ENCODE measurements around the gene DOCK1. TPM values are rescaled to one million over a fixed set of nuclear protein-coding genes. Genes with fewer than 3 reads are reported as not detected.
"Not testable (repeated sequence)": the region's sequence is repeated elsewhere in the genome, so short reads cannot be mapped to it uniquely, and the experiment has no call there.

Gene DOCK1
- total RNA-seq, 2 experiments from 2014 or later = 0.13 TPM; not detected in 1

DNA sequence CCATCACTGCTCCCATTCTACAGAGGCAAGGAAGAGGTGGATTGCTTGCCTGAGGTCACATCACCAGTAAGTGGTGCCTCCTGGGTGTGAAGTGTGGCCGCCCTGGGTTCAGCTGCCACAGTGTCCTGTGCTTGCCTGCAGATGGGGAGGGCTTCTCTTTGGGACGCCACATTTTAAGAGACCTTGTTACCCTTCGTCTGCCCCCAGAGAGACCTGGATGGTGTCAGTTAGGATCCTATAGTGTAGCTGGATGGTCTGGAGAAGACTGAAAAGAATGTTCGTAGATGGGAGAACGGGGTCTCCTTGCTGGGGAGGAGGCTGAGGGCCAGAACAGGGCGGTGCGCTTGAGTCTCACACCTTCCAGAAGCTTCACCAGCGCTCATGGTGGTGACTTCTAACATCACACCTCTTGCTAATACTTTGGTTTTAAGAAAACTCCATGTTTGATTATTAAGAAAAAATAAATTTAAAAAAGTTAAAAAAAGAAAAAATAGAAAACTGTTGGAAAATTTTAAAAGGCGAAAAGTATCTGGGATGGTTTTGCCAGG lies 2.3 kb downstream of the DOCK1 start:
- DNase-seq = no peak
- Mint-ChIP-seq H3K9me3 (peaks cover 8% of the 10 kb centered on the region), H3K27ac (no peak overlapping the region), H3K4me1 (no peaks in the 10 kb centered on the region), H3K27me3 (peaks cover 18% of the 10 kb centered on the region), H3K36me3 (ENCODE audit: low read depth) (no peaks in the 10 kb centered on the region), H3K4me3 (no peak overlapping the region)
- POLR2A ChIA-PET = no interaction called here
- CTCF ChIA-PET = no interaction called here

DNA sequence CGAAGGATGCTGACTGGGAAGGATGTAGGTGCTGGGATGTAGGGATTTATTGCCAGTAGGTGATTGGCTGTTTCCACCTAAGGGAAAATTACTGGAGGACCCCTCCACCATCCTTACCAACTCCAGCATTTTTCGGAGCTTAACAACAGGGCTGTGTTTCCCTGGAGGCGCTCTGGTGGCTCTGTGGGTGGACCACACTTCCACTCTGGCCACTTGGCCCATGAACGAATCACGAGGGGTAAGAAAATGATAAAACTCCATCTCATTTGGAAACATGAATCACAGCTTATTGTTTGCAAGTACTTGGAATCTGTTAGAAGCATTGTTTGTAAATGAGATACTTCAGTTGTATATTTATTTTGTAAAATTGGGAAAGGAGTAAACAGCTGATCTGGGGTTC lies 3.0 kb downstream of the DOCK1 start:
- Mint-ChIP-seq H3K4me3 (no peak overlapping the region), H3K9me3 (peaks cover 12% of the 10 kb centered on the region), H3K27ac (no peak overlapping the region), H3K4me1 (no peaks in the 10 kb centered on the region), H3K27me3 (peaks cover 18% of the 10 kb centered on the region), H3K36me3 (ENCODE audit: low read depth) (no peaks in the 10 kb centered on the region)
- ChIA-PET POLR2A (no interaction called here), CTCF (no interaction called here)
- no peak for DNase-seq

GRCh38 chr10:126908729-126909128 lies 3.5 kb downstream of the DOCK1 start:
- H3K9me3 Mint-ChIP-seq = peaks cover 15% of the 10 kb centered on the region
- DNase-seq = no peak
- ChIA-PET POLR2A (no interaction called here), CTCF (no interaction called here)
- H3K4me3 Mint-ChIP-seq = no peak overlapping the region
- H3K27me3 Mint-ChIP-seq = peaks cover 14% of the 10 kb centered on the region
- H3K4me1 Mint-ChIP-seq = no peaks in the 10 kb centered on the region
- no peak overlapping the region for H3K27ac Mint-ChIP-seq
- no peaks in the 10 kb centered on the region for H3K36me3 Mint-ChIP-seq (ENCODE audit: low read depth)

GRCh38 chr10:126909147-126909546 lies 3.9 kb downstream of the DOCK1 start:
- CTCF ChIA-PET = no interaction called here
- Mint-ChIP-seq H3K4me1 (no peaks in the 10 kb centered on the region), H3K9me3 (peaks cover 16% of the 10 kb centered on the region), H3K27ac (no peak overlapping the region), H3K36me3 (ENCODE audit: low read depth) (no peaks in the 10 kb centered on the region), H3K27me3 (peaks cover 13% of the 10 kb centered on the region), H3K4me3 (no peak overlapping the region)
- DNase-seq = no peak
- POLR2A ChIA-PET = no interaction called here

- Mint-ChIP-seq H3K4me1 (no peaks in the 10 kb centered on the region), H3K9me3 (peaks cover 20% of the 10 kb centered on the region), H3K4me3 (no peak overlapping the region), H3K27ac (no peak overlapping the region), H3K27me3 (peaks cover 6% of the 10 kb centered on the region), H3K36me3 (ENCODE audit: low read depth) (no peaks in the 10 kb centered on the region)
- CTCF ChIA-PET = no interaction called here
- POLR2A ChIA-PET = no interaction called here
- no peak for DNase-seq
Observed at GRCh38 chr10:126910196-126910595, 5.0 kb downstream of the DOCK1 start.

DNA sequence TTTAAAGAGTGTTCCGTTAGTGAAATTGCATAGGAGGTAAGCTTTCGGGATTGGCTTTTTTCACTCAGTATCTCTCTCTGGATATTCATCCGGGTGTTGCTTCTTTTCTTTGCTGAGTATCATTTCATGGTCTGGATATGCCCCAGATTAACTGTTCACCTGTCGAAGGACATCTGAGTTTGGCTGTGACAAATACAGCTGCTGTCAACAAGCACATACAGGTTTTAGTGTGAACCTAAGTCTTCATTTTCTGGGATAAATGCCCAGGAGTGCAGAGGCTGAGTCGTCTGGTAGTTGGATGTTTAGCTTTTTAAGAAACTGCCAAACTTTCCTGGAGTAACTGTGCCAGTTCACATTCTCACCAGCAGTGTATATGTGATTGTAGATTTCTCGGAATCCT lies 5.6 kb downstream of the DOCK1 start:
- Mint-ChIP-seq H3K4me3 (no peak overlapping the region), H3K36me3 (ENCODE audit: low read depth) (no peaks in the 10 kb centered on the region), H3K27ac (no peak overlapping the region), H3K4me1 (no peaks in the 10 kb centered on the region), H3K27me3 (peaks cover 5% of the 10 kb centered on the region), H3K9me3 (peaks cover 20% of the 10 kb centered on the region)
- POLR2A ChIA-PET = no interaction called here
- DNase-seq = no peak
- CTCF ChIA-PET = no interaction called here

DNA sequence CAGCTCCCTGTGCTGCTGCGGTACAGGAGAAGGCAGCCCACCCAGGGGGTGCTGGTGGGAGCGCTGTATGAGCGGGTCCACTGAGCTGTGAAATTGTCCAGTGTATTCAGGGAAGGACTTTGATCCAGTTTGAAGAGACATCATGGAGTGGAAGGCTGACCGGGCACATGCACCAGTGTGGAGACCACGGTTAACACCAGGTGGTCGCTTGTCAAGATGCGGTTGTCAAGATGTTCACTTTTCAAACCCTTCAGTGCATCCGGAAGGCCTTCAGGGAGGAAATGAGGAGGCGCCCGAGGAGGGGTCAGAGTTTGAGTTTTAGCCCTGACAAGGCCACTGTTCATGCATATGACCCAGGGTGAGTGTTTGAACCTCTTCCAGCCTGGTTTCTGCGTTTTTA lies 6.1 kb downstream of the DOCK1 start:
- CTCF ChIA-PET = no interaction called here
- no peak overlapping the region for H3K27ac Mint-ChIP-seq

DNA sequence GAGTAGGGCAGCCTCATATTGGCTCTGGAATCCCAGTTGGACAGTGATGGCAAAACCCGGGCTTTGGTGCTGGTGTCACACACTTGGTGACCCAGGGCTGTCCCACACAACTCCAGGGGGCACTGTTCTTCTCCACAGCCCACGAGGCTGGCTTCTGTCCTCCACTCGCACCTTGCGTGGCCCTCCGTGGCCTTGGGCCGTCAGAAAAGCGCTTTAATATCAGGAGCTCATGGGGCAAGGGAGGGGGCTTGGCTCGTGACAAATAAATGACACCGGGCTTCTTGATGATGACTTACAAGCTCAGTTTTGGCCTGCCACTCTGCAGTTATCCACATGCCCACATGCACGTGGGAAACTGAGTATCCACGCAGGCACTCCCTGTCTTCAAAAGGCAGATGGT lies 8.1 kb downstream of the DOCK1 start:
- Mint-ChIP-seq H3K27ac (no peak overlapping the region), H3K36me3 (ENCODE audit: low read depth) (no peaks in the 10 kb centered on the region), H3K9me3 (peaks cover 22% of the 10 kb centered on the region), H3K27me3 (no peaks in the 10 kb centered on the region), H3K4me1 (no peaks in the 10 kb centered on the region), H3K4me3 (no peak overlapping the region)
- CTCF ChIA-PET = no interaction called here
- POLR2A ChIA-PET = no interaction called here
- no peak for DNase-seq

More for the DNA sequence above, 6.1 kb downstream of the DOCK1 start:
- DNase-seq = no peak
- Mint-ChIP-seq H3K27me3 (peaks cover 4% of the 10 kb centered on the region), H3K4me3 (no peak overlapping the region), H3K4me1 (no peaks in the 10 kb centered on the region), H3K36me3 (ENCODE audit: low read depth) (no peaks in the 10 kb centered on the region), H3K9me3 (peaks cover 20% of the 10 kb centered on the region)
- POLR2A ChIA-PET = no interaction called here

DNA sequence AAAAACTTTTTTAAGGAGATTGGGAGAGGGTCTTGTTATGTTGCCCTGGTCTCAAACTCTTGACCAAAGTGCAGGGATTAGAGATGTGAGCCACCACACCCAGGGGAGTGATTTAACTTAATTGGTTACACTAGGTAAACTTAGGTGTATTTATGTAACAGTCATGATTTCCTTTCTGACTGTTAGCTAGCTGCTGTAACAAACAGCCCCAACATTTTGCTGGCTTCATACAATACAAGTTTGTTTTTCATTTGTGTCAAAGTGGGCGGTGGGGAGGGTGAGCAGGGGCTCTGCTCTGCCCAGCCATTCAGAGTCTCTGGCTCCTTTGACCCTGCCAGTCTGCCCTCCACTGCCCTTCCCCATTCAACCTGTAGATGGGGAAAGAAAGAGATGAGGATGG lies 9.3 kb downstream of the DOCK1 start:
- Mint-ChIP-seq H3K27ac (no peak overlapping the region), H3K27me3 (no peaks in the 10 kb centered on the region), H3K4me1 (no peaks in the 10 kb centered on the region), H3K9me3 (peaks cover 26% of the 10 kb centered on the region), H3K4me3 (no peak overlapping the region), H3K36me3 (ENCODE audit: low read depth) (no peaks in the 10 kb centered on the region)
- ChIA-PET POLR2A (no interaction called here), CTCF (no interaction called here)
- no peak for DNase-seq

GRCh38 chr10:126916952-126917351 lies 11.7 kb downstream of the DOCK1 start:
- H3K4me1 Mint-ChIP-seq; H3K27ac Mint-ChIP-seq; DNase-seq; POLR2A ChIA-PET; H3K27me3 Mint-ChIP-seq; H3K36me3 Mint-ChIP-seq (ENCODE audit: low read depth); H3K4me3 Mint-ChIP-seq; CTCF ChIA-PET: not testable (repeated sequence)
- peaks cover 22% of the 10 kb centered on the region for H3K9me3 Mint-ChIP-seq

DNA sequence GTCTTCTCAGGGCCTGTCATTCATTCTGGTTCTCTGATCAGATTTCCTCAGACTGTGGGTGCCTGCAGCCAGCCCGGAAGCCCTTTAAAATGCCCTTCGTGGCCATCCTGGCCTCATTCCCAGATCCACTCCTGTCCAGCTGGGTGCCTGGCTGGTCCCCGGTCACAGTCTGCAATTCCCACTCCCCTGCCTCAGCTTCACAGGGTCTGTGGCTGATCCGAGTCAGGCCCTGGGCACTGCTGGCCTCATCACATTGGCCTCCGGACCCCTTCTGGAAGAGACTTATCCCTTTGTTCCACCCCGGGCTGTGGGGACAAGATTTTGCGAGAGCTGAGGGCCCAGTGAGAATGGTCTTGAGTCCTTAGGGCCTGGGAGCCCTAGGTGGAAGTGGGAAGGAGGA lies 12.1 kb downstream of the DOCK1 start:
- Mint-ChIP-seq H3K9me3 (peaks cover 26% of the 10 kb centered on the region), H3K27ac (no peak overlapping the region), H3K4me1 (no peaks in the 10 kb centered on the region), H3K4me3 (no peak overlapping the region), H3K36me3 (ENCODE audit: low read depth) (no peaks in the 10 kb centered on the region), H3K27me3 (no peaks in the 10 kb centered on the region)
- ChIA-PET CTCF (no interaction called here), POLR2A (no interaction called here)
- DNase-seq = no peak

DNA sequence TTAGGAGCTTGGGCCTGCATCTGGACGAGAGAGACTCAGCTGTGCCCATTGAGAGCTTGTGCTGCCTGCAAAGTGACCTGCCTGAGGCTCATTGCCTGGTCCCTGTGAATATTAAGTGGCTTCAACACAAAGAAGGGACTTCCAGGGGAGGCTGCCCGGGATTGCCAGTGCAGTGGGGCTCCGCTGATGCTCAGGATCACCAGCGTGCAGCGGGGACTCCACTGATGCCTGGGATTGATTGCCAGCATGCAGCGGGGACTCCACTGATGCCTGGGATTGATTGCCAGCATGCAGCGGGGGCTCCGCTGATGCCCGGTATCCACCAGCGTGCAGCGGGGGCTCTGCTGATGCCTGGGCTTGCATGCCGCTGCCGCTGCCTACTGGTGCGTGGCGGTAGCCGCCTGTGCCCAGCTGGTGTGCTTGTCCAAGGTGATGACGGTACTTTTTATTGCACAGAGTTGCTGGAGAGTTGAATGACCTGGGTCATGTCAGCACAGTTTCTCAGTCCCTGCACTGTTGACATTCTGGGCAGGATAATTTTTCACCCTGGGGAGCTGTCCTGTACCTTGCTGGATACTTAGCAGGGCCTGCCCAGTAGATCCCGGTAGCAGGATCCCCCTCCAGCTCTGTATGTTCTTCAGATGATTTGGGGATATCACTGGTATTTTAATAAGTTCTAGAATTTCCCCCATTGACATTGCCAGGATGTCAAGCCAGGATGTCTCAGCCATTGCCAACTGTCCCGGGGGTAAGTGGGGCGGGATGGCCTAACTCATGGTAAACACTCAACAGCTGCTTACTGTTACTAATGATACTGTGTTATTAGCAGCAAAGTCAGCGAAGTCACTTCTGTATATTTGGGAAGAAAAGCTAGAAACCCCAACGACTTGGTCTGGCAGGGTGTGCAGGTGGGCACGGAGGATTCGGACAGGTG lies 13.0 kb downstream of the DOCK1 start:
- Mint-ChIP-seq H3K4me3 (no peak overlapping the region), H3K36me3 (ENCODE audit: low read depth) (no peaks in the 10 kb centered on the region), H3K9me3 (peaks cover 23% of the 10 kb centered on the region), H3K27me3 (no peaks in the 10 kb centered on the region), H3K27ac (no peak overlapping the region), H3K4me1 (no peaks in the 10 kb centered on the region)
- ChIA-PET CTCF (no interaction called here), POLR2A (no interaction called here)
- no peak for DNase-seq

GRCh38 chr10:126919426-126919825 lies 14.2 kb downstream of the DOCK1 start:
- H3K4me1 Mint-ChIP-seq = no peaks in the 10 kb centered on the region

DNA sequence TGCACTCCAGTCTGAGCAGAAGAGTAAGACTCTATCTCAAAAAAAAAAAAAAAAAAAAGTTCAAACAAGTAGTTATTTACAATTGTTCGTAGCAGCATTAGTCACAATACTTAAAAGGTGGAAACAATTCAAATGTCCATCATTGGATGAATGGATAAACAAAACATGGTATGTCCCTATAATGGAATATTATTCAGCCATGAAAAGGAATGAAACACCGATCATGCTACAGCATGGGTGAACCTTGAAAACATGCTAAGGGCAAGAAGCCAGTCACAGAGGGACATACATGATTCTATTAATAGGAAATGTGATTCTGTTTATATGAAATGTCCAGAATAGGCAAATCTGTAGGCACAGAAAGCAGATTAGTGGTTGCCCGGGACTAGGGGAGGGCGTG lies 15.9 kb downstream of the DOCK1 start:
- ChIA-PET POLR2A (no interaction called here), CTCF (no interaction called here)
- H3K36me3 Mint-ChIP-seq (ENCODE audit: low read depth) = no peaks in the 10 kb centered on the region
- no peaks in the 10 kb centered on the region for H3K27me3 Mint-ChIP-seq
- no peak overlapping the region for H3K4me3 Mint-ChIP-seq
- peaks cover 15% of the 10 kb centered on the region for H3K9me3 Mint-ChIP-seq
- no peak overlapping the region for H3K27ac Mint-ChIP-seq
- no peaks in the 10 kb centered on the region for H3K4me1 Mint-ChIP-seq
- DNase-seq = no peak

More at GRCh38 chr10:126919426-126919825, 14.2 kb downstream of the DOCK1 start:
- DNase-seq = no peak
- ChIA-PET POLR2A (no interaction called here), CTCF (no interaction called here)
- Mint-ChIP-seq H3K4me3 (no peak overlapping the region), H3K9me3 (peaks cover 19% of the 10 kb centered on the region), H3K36me3 (ENCODE audit: low read depth) (no peaks in the 10 kb centered on the region), H3K27ac (no peak overlapping the region), H3K27me3 (no peaks in the 10 kb centered on the region)
